Neuronal stem cell (in vitro differentiated cells): ENCODE measurements around the gene MACROD2.

Source experiments
- DNase-seq: peaks from one replicate; pipeline ENCODE4 v3.0.0-alpha.2; 2013; ENCODE audit warnings: low spot score
- H2AFZ ChIP-seq: one replicate; pipeline ENCODE4 v1.6.1; 2013; ENCODE audit warnings: mild to moderate bottlenecking, low read length, inconsistent platforms
- H2AK5ac ChIP-seq: 2 replicates; pipeline ENCODE4 v1.6.1; 2013; ENCODE audit warnings: low read depth, mild to moderate bottlenecking, inconsistent platforms, low read length, moderate library complexity, mixed read lengths
- H2BK120ac ChIP-seq: 2 replicates; pipeline ENCODE4 v1.6.1; 2013; ENCODE audit warnings: low read depth, mild to moderate bottlenecking, inconsistent platforms, low read length, moderate library complexity, mixed read lengths
- H2BK12ac ChIP-seq: one replicate; pipeline ENCODE4 v1.6.1; 2013; ENCODE audit warnings: low read length, inconsistent platforms
- H2BK15ac ChIP-seq: 2 replicates; pipeline ENCODE4 v1.6.1; 2013; ENCODE audit warnings: mild to moderate bottlenecking, low read length, inconsistent platforms, mixed read lengths
- H2BK5ac ChIP-seq: one replicate; pipeline ENCODE4 v1.6.1; 2013; ENCODE audit warnings: inconsistent platforms, mild to moderate bottlenecking, low read length, moderate library complexity
- H3K14ac ChIP-seq: one replicate; pipeline ENCODE4 v1.6.1; 2013; ENCODE audit warnings: low read length, inconsistent platforms
- H3K18ac ChIP-seq: 2 replicates; pipeline ENCODE4 v1.6.1; 2013; ENCODE audit warnings: low read length, inconsistent platforms
- H3K23ac ChIP-seq: 2 replicates; pipeline ENCODE4 v1.6.1; 2013; ENCODE audit warnings: low read depth, mild to moderate bottlenecking, mixed read lengths, low read length, inconsistent platforms; ENCODE audit not compliant: poor library complexity
- H3K27ac ChIP-seq: replicated peaks from 3 replicates; pipeline ENCODE4 v1.5.1; 2013; ENCODE audit warnings: low read length, inconsistent platforms
- H3K27me3 ChIP-seq, 3 experiments: 2 replicates each; pipeline ENCODE4 v1.6.1; 2013; ENCODE audit warnings: low read length in 3 of 3, mild to moderate bottlenecking in 2 of 3, inconsistent platforms in 1 of 3, low read depth in 1 of 3, mixed read lengths in 1 of 3, moderate library complexity in 1 of 3; ENCODE audit not compliant: control insufficient read depth in 3 of 3, insufficient read depth in 3 of 3
- H3K36me3 ChIP-seq, 2 donors: replicated peaks in 1 of 2; 2 replicates each; pipeline ENCODE4 v1.6.1; 2013; ENCODE audit warnings: low read length in 2 of 2; ENCODE audit not compliant: control insufficient read depth in 2 of 2, insufficient read depth in 2 of 2
- H3K4ac ChIP-seq: 2 replicates; pipeline ENCODE4 v1.6.1; 2013; ENCODE audit warnings: inconsistent platforms, mild to moderate bottlenecking, low read length, moderate library complexity
- H3K4me1 ChIP-seq, 2 donors: 1 replicate in 1 of 2; 2 replicates in 1 of 2; pipeline ENCODE4 v1.6.1; 2013; ENCODE audit warnings: low read length in 2 of 2, low read depth in 1 of 2; ENCODE audit not compliant: control insufficient read depth in 2 of 2, insufficient read depth in 1 of 2
- H3K4me2 ChIP-seq: one replicate; pipeline ENCODE4 v1.6.1; 2013; ENCODE audit warnings: mild to moderate bottlenecking, low read length, inconsistent platforms; ENCODE audit not compliant: insufficient read depth, poor library complexity, severe bottlenecking
- H3K4me3 ChIP-seq, 2 donors: 2 replicates each; pipeline ENCODE4 v1.5.1; 2013; ENCODE audit warnings: low read length in 2 of 2, mild to moderate bottlenecking in 2 of 2, inconsistent platforms in 1 of 2, moderate library complexity in 1 of 2
- H3K79me1 ChIP-seq: one replicate; pipeline ENCODE4 v1.6.1; 2013; ENCODE audit warnings: low read depth, mild to moderate bottlenecking, inconsistent platforms, low read length, moderate library complexity
- H3K9ac ChIP-seq: one replicate; pipeline ENCODE4 v1.6.1; 2013; ENCODE audit warnings: mild to moderate bottlenecking, low read depth, low read length, inconsistent platforms; ENCODE audit not compliant: poor library complexity
- H3K9me3 ChIP-seq, 2 donors: replicated peaks in 1 of 2; 2 replicates each; pipeline versions ENCODE3 to v1.6.1; 2013; ENCODE audit warnings: low read length in 2 of 2, mild to moderate bottlenecking in 2 of 2, inconsistent platforms in 1 of 2, low read depth in 1 of 2, mixed read lengths in 1 of 2, moderate library complexity in 1 of 2; ENCODE audit not compliant: control insufficient read depth in 2 of 2, insufficient read depth in 1 of 2
- H4K8ac ChIP-seq: one replicate; pipeline ENCODE4 v1.6.1; 2013; ENCODE audit warnings: low read depth, mild to moderate bottlenecking, inconsistent platforms, low read length, moderate library complexity
- H4K91ac ChIP-seq: one replicate; pipeline ENCODE4 v1.6.1; 2013; ENCODE audit warnings: low read length, low read depth, mild to moderate bottlenecking, inconsistent platforms; ENCODE audit not compliant: poor library complexity
- WGBS, 2 donors: extraction: QIAGEN DNeasy Blood & Tissue Kit; methylation state at CpG; one replicate each; pipeline ENCODE4 v1.1.7; 2013; ENCODE audit warnings: missing lambda C conversion rate in 2 of 2, mixed read lengths in 1 of 2; ENCODE audit not compliant: insufficient read length in 2 of 2, insufficient replicate concordance in 1 of 2; ENCODE audit errors: extremely low coverage in 2 of 2; 5-methylcytosine and 5-hydroxymethylcytosine counted together

The MACROD2 gene

GRCh38 chr20:14619411-14619810, 624.1 kb downstream of the MACROD2 start:
- Histone ChIP-seq H3K79me1 (no peaks in the 10 kb centered on the region), H2AFZ (no peak overlapping the region), H4K91ac (no peak overlapping the region), H3K27me3 (no peaks in the 10 kb centered on the region), H3K4ac (no peak overlapping the region), H3K27ac (no peak overlapping the region), H3K14ac (no peak overlapping the region), H3K4me1 (peaks cover 3% of the 10 kb centered on the region in 2 donors), H3K36me3 (no peaks in the 10 kb centered on the region), H3K18ac (no peak overlapping the region), H2BK120ac (no peak overlapping the region), H3K23ac (no peak overlapping the region), H3K9ac (no peak overlapping the region), H3K4me2 (no peak overlapping the region), H2BK15ac (no peak overlapping the region), H2AK5ac (no peak overlapping the region), H3K9me3 (no peaks in the 10 kb centered on the region), H2BK5ac (no peak overlapping the region), H4K8ac (no peak overlapping the region), H3K4me3 (no peak overlapping the region), H2BK12ac (no peak overlapping the region)
- no peak for DNase-seq
- no CpG with 5 or more reads among the region's 1 CpG for WGBS, 2 donors

- Histone ChIP-seq H2BK15ac (no peak overlapping the region), H3K14ac (no peak overlapping the region), H2AFZ (no peak overlapping the region), H4K91ac (no peak overlapping the region), H2BK12ac (no peak overlapping the region), H2AK5ac (no peak overlapping the region), H3K4me3 (no peak overlapping the region), H3K36me3 (no peaks in the 10 kb centered on the region), H3K4me1 (peaks cover 3% of the 10 kb centered on the region in 2 donors), H3K27me3 (no peaks in the 10 kb centered on the region), H3K9me3 (no peaks in the 10 kb centered on the region), H3K18ac (no peak overlapping the region), H2BK5ac (no peak overlapping the region), H3K27ac (no peak overlapping the region), H3K4ac (no peak overlapping the region), H3K4me2 (no peak overlapping the region), H3K79me1 (no peaks in the 10 kb centered on the region), H2BK120ac (no peak overlapping the region), H3K23ac (no peak overlapping the region), H4K8ac (no peak overlapping the region), H3K9ac (no peak overlapping the region)
- no peak for DNase-seq
- WGBS, 2 donors = no CpG with 5 or more reads among the region's 2 CpGs
These were observed 627.5 kb downstream of the MACROD2 start for GRCh38 chr20:14622796-14623195.

- H3K23ac ChIP-seq = no peak overlapping the region
- no peak overlapping the region for H2BK12ac ChIP-seq
These were observed 635.7 kb downstream of the MACROD2 start for GRCh38 chr20:14631011-14631410.

GRCh38 chr20:14632906-14633305, 637.6 kb downstream of the MACROD2 start:
- H3K18ac ChIP-seq = no peak overlapping the region
- H3K4me3 ChIP-seq = no peak overlapping the region
- no peak overlapping the region for H2BK5ac ChIP-seq
- H4K91ac ChIP-seq = no peak overlapping the region
- H3K4me2 ChIP-seq = no peak overlapping the region
- H4K8ac ChIP-seq = no peak overlapping the region
- no peak overlapping the region for H2BK120ac ChIP-seq
- H3K14ac ChIP-seq = no peak overlapping the region
- no peaks in the 10 kb centered on the region for H3K36me3 ChIP-seq
- H2BK15ac ChIP-seq = no peak overlapping the region
- peak overlapping the region; percentile 37 for H2AFZ ChIP-seq
- H3K79me1 ChIP-seq = no peaks in the 10 kb centered on the region
- no peak overlapping the region for H3K9ac ChIP-seq
- no peak for DNase-seq
- no peak overlapping the region for H3K4ac ChIP-seq
- H2AK5ac ChIP-seq = no peak overlapping the region
- H3K27me3 ChIP-seq = no peaks in the 10 kb centered on the region
- H2BK12ac ChIP-seq = no peak overlapping the region
- H3K23ac ChIP-seq = no peak overlapping the region
- H3K27ac ChIP-seq = no peak overlapping the region
- peaks cover 0 to 2% of the 10 kb centered on the region in 2 donors for H3K9me3 ChIP-seq
- H3K4me1 ChIP-seq = peaks cover 3 to 9% of the 10 kb centered on the region in 2 donors
- WGBS, 2 donors = no CpG with 5 or more reads among the region's 6 CpGs

More at GRCh38 chr20:14631011-14631410, 635.7 kb downstream of the MACROD2 start:
- H4K91ac ChIP-seq = no peak overlapping the region
- H3K4me2 ChIP-seq = no peak overlapping the region
- H3K4me1 ChIP-seq = peaks cover 3 to 9% of the 10 kb centered on the region in 2 donors
- no peak overlapping the region for H2AFZ ChIP-seq
- no peak overlapping the region for H3K9ac ChIP-seq
- no peak for DNase-seq
- no peaks in the 10 kb centered on the region for H3K36me3 ChIP-seq
- no peak overlapping the region for H2BK15ac ChIP-seq
- H2BK120ac ChIP-seq = no peak overlapping the region
- H3K4me3 ChIP-seq = no peak overlapping the region
- H3K14ac ChIP-seq = no peak overlapping the region
- no peak overlapping the region for H3K4ac ChIP-seq
- no peak overlapping the region for H2BK5ac ChIP-seq
- WGBS, 2 donors = no CpG with 5 or more reads among the region's 4 CpGs
- H3K79me1 ChIP-seq = no peaks in the 10 kb centered on the region
- no peak overlapping the region for H2AK5ac ChIP-seq
- H3K9me3 ChIP-seq = peaks cover 0 to 2% of the 10 kb centered on the region in 2 donors
- no peak overlapping the region for H3K18ac ChIP-seq
- no peak overlapping the region for H4K8ac ChIP-seq
- no peak overlapping the region for H3K27ac ChIP-seq
- H3K27me3 ChIP-seq = no peaks in the 10 kb centered on the region
